ENCODE data around the gene ARL4D.

The ARL4D gene

DNA sequence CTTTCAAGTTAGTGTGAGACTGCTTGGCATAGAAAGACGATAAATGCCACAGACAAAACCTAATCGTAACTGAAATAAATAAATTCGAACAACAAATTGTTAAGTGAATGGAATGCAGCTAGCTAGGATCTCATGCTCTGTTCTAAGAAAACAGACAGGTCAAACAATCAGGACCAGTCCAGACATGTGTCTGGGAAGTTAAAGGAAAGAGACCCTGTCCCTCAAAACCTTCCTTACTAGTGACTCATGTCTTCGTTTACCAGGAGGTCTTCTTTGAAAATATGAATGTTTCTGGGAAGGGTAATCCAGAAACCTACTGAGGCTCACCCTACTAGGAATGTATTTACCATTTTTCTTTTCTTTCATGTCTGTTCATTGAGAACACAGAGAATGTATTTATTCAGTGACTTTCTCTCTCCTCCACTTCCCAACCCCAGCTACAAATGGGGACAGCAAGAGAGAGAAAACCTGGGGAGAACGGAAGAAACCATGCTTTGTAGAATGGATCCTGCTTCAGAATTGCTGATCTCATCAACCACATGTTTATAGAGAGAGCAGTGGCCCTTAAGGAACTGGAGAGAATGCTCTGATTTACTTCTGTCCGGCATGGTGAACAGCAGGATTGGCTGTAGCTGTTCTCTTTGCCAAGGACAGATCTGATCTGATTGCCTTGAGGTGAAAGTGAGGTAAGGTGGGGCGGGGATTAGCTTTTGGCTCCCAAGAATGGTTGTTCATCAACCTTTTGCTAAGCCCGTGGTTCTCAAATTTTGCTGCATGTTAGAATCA lies 45.6 kb downstream of the ARL4D start:
- Histone ChIP-seq H3K4me3 (ENCODE audit: low read depth, low read length) (no peak overlapping the region), H3K4me1 (no peaks in the 10 kb centered on the region), H3K9me3 (no peaks in the 10 kb centered on the region), H3K27me3 (no peaks in the 10 kb centered on the region), H3K36me3 (no peaks in the 10 kb centered on the region)
- DNase-seq: no peak
- TF ChIP-seq CTCF (IDR thresholded peaks at IDR 0.05; ENCODE audit: low read depth, low read length): no peak

DNA sequence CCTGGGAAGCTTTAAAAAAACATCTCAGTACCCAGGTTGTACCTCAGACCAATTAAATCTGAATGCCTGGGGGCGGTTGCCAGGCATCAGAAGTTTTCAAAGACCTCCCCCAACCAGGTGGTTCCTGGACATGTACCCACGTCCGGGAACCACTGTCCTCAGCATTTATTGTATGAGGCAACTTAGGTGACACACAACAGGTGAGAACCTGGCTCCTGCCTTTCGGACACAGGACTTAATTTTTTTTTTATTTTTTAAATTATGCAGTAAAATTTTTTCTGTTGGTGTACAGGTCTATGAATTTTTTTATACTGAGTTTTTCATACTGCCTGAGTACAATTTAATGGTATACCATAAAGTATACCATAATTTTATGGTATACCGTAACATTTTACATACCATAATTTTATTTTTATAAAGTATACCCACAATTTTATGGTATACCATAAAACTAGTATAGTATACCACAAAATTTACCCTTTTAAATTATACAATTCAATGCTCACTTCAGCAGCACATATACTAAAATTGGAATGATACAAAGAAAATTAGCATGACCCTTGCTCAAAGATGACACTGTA lies 46.3 kb downstream of the ARL4D start:
- Histone ChIP-seq H3K27me3 (no peaks in the 10 kb centered on the region), H3K36me3 (no peaks in the 10 kb centered on the region), H3K9me3 (no peaks in the 10 kb centered on the region), H3K4me3 (ENCODE audit: low read depth, low read length) (no peak overlapping the region), H3K4me1 (no peaks in the 10 kb centered on the region)
- TF ChIP-seq CTCF (IDR thresholded peaks at IDR 0.05; ENCODE audit: low read depth, low read length): no peak
- no peak for DNase-seq

- Histone ChIP-seq H3K36me3 (no peaks in the 10 kb centered on the region), H3K27me3 (no peaks in the 10 kb centered on the region), H3K4me3 (ENCODE audit: low read depth, low read length) (no peak overlapping the region), H3K4me1 (no peaks in the 10 kb centered on the region), H3K9me3 (no peaks in the 10 kb centered on the region)
- no peak for TF ChIP-seq CTCF (IDR thresholded peaks at IDR 0.05; ENCODE audit: low read depth, low read length)
- DNase-seq: no peak
Observed at GRCh38 chr17:43446773-43447172, 48.0 kb downstream of the ARL4D start.

- H3K36me3 ChIP-seq: no peaks in the 10 kb centered on the region
- no peak for TF ChIP-seq CTCF (IDR thresholded peaks at IDR 0.05; ENCODE audit: low read depth, low read length)
Observed at GRCh38 chr17:43448720-43449469, 50.1 kb downstream of the ARL4D start.

DNA sequence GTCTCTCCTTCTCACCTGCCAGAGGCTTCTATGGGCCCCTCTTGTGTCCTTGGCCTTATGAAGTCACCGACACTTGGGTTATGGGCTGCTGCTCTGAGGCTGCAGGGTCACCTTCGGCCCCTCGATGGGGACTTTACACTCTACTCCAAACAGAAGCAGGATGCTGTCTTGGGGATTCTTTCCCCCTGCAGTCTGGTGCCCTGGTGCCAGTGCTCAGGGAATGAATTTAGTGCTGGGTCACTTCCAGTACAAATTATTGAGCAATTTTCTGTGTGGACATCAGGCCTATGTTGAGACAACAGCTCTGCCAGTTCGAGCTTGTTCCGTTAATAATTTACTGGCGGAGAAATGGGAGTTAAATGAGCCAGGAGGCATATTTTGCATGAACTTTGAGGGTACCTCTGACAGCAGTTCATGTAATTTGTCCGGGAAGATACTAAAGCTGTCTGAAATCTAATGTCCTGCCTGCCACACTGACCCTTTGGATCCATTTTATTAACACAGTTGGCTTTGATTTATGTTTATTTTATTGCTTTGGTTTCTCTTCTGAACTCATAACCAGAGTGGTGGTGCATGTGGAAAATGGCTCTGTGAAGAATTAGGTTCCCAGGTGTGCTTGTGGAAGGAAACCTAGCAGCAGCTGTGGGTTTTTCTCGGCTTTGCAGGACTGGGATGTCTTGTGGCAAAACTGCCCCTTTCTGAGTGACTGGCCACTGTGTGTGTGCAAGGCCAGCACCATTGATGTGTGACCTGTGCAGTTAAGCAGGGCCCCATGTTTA lies 50.9 kb downstream of the ARL4D start:
- no peaks in the 10 kb centered on the region for H3K9me3 ChIP-seq
- no peaks in the 10 kb centered on the region for H3K4me1 ChIP-seq
- H3K27me3 ChIP-seq: no peaks in the 10 kb centered on the region
- no peak for DNase-seq
- no peaks in the 10 kb centered on the region for H3K36me3 ChIP-seq
- no peak for TF ChIP-seq CTCF (IDR thresholded peaks at IDR 0.05; ENCODE audit: low read depth, low read length)
- no peak overlapping the region for H3K4me3 ChIP-seq (ENCODE audit: low read depth, low read length)

More at GRCh38 chr17:43448720-43449469, 50.1 kb downstream of the ARL4D start:
- Histone ChIP-seq H3K4me3 (ENCODE audit: low read depth, low read length) (no peak overlapping the region), H3K27me3 (no peaks in the 10 kb centered on the region), H3K9me3 (no peaks in the 10 kb centered on the region), H3K4me1 (no peaks in the 10 kb centered on the region)
- DNase-seq: no peak
